Ishikawa (cell line): ENCODE measurements around the gene USP40.

Experiments
- CEBPB ChIP-seq: IDR thresholded peaks from 2 replicates; pipeline ENCODE4 v1.6.1; 2012
- CREB1 ChIP-seq: IDR thresholded peaks from 2 replicates; pipeline ENCODE4 v1.6.1; 2012; ENCODE audit warnings: low read depth
- EGR1 ChIP-seq: IDR thresholded peaks from 2 replicates; pipeline ENCODE4 v1.6.1; 2012
- EP300 ChIP-seq: IDR thresholded peaks from 2 replicates; pipeline ENCODE4 v1.6.1; 2012; ENCODE audit warnings: borderline replicate concordance
- FOXM1 ChIP-seq: IDR thresholded peaks from 2 replicates; pipeline ENCODE4 v1.6.1; 2012; ENCODE audit warnings: low read depth, borderline replicate concordance
- MAX ChIP-seq: IDR thresholded peaks from 2 replicates; pipeline ENCODE4 v1.6.1; 2012
- NFIC ChIP-seq: IDR thresholded peaks from 2 replicates; pipeline ENCODE4 v1.6.1; 2012
- RAD21 ChIP-seq: IDR thresholded peaks from 2 replicates; pipeline ENCODE4 v1.6.1; 2012; ENCODE audit warnings: low read depth
- REST ChIP-seq: IDR thresholded peaks from 2 replicates; pipeline ENCODE4 v1.6.1; 2012; ENCODE audit warnings: low read depth, mild to moderate bottlenecking
- TAF1 ChIP-seq: IDR thresholded peaks from 2 replicates; pipeline ENCODE4 v1.6.1; 2012; ENCODE audit warnings: low read depth, mild to moderate bottlenecking
- TCF12 ChIP-seq: IDR thresholded peaks from 2 replicates; pipeline ENCODE4 v1.6.1; 2012; ENCODE audit warnings: low read depth
- TEAD4 ChIP-seq: IDR thresholded peaks from 2 replicates; pipeline ENCODE4 v1.6.1; 2012
- USF1 ChIP-seq: IDR thresholded peaks from 2 replicates; pipeline ENCODE4 v1.6.1; 2012
- YY1 ChIP-seq: IDR thresholded peaks from 2 replicates; pipeline ENCODE4 v1.6.1; 2012; ENCODE audit warnings: low read depth
- ZBTB7A ChIP-seq: IDR thresholded peaks from 2 replicates; pipeline ENCODE4 v1.6.1; 2012; ENCODE audit warnings: low read depth

Gene USP40

GRCh38 chr2:233544200-233544610, 22.4 kb downstream of the USP40 start:
- TF ChIP-seq EGR1, result no peak
- TF ChIP-seq REST, result no peak
- no peak for TF ChIP-seq CREB1
- TF ChIP-seq EP300, result no peak
- no peak for TF ChIP-seq RAD21
- no peak for TF ChIP-seq MAX
- no peak for TF ChIP-seq YY1
- TF ChIP-seq TAF1, result no peak
- no peak for TF ChIP-seq USF1
- TF ChIP-seq NFIC, result no peak
- TF ChIP-seq TCF12, result no peak

- no peak for TF ChIP-seq TEAD4
- TF ChIP-seq REST, result no peak
- no peak for TF ChIP-seq USF1
- TF ChIP-seq TCF12, result no peak
- TF ChIP-seq NFIC, result no peak
- no peak for TF ChIP-seq CEBPB
- no peak for TF ChIP-seq MAX
- no peak for TF ChIP-seq EP300
- no peak for TF ChIP-seq FOXM1
- no peak for TF ChIP-seq CREB1
- no peak for TF ChIP-seq EGR1
Observed at GRCh38 chr2:233542507-233542906, 24.1 kb downstream of the USP40 start.

GRCh38 chr2:233538741-233539140, 27.8 kb downstream of the USP40 start:
- no peak for TF ChIP-seq REST
- TF ChIP-seq USF1, result no peak
- TF ChIP-seq MAX, result no peak
- no peak for TF ChIP-seq CREB1
- TF ChIP-seq TEAD4, result no peak
- TF ChIP-seq FOXM1, result no peak
- no peak for TF ChIP-seq ZBTB7A
- no peak for TF ChIP-seq EP300
- no peak for TF ChIP-seq CEBPB
- TF ChIP-seq YY1, result no peak
- no peak for TF ChIP-seq TCF12
- TF ChIP-seq RAD21, result no peak
- TF ChIP-seq TAF1, result no peak
- no peak for TF ChIP-seq EGR1
- no peak for TF ChIP-seq NFIC

GRCh38 chr2:233535271-233535670, 31.3 kb downstream of the USP40 start:
- TF ChIP-seq EGR1, result no peak
- no peak for TF ChIP-seq NFIC
- no peak for TF ChIP-seq TEAD4
- no peak for TF ChIP-seq ZBTB7A
- no peak for TF ChIP-seq TAF1
- no peak for TF ChIP-seq EP300
- TF ChIP-seq REST, result no peak
- no peak for TF ChIP-seq FOXM1
- TF ChIP-seq USF1, result no peak
- TF ChIP-seq CREB1, result no peak
